HG03571 (cell line): ENCODE measurements around the gene UBE2J1.

Experiments
- ATAC-seq: cut with Tn5 transposase; IDR thresholded peaks from one replicate; pipeline ENCODE4 v1.9.1; 2021; ENCODE audit not compliant: unreplicated experiment

UBE2J1 gene

GRCh38 chr6:89368107-89368506 lies 15.6 kb upstream of the UBE2J1 start:
- no peak for ATAC-seq

DNA sequence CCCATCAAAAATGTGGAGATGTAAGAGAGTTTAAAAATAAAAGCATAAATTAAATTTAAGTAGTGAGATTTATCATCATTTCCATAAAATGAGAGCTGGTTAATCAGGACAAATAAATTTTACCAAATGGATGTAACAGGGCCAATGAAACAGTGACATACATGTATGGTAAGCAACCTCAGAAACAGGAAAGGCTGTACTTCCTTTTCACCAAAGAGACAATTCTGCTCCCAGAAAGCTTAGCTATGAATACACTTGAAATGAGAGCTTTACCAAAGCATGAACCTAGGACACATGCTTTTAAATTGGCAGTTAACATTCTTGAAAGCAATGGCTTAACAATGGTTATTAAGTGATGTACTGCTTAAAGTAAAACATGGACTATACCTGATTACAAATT lies 12.1 kb upstream of the UBE2J1 start:
- no peak for ATAC-seq

DNA sequence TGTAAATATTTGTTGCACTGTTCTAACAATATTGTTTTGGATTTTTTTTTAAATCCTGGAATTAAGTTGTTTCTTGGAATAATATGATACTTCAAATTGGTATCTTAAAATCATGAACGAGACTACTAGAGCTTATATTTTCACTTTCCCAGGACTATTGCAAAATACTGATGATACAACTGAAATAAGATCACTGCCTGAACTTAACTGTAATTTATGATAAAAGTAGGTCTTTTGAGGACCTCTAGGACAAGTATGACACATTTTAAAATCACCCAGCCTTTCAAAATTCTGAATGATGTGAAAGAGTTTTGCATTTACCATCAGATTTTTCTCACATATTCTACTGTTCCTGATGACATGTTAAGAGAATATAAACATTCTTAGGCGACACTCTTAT lies 8.6 kb upstream of the UBE2J1 start:
- no peak for ATAC-seq

- peak; percentile 47 for ATAC-seq
These were observed 8.0 kb upstream of the UBE2J1 start for GRCh38 chr6:89360415-89360999.

DNA sequence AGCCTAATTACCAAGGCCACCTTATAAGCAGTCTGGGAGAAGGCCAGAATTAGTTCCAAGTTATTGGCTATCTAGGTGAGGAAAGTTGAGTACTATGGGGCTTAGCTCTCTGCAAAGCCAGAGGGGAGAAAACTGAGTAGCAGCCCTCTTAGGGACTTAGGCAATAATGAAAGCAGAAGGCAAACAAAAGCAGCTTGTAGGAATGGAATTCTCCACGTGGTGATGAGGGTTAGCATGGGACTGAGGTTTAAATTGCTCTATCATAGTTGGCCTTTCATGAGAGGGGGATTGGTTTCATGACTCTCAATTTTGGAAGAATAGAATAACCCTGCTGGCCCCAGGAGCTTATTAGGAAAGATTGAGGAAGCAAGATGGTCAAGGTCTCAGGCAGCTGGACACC lies 7.0 kb upstream of the UBE2J1 start:
- no peak for ATAC-seq

DNA sequence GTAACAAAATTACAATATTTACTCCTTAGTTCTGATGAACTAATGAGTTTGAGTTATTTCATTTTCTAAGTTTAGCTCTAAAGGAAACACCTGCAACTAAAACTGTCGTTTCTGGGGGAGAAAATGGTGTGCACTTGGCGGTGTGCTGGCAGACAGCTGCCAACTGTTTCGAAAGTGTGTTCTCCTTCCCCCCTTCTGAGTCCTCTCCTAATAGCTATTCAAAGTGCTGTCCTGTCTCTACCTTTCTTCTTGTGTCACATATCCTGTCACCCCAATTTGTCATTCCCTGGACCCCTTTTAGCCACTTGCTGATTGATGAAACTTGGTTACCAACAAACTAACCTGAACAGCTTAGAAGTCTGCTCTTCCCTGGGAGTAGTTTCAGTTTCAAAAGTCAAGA lies 4.9 kb upstream of the UBE2J1 start:
- ATAC-seq: no peak

GRCh38 chr6:89356642-89357170 lies 4.2 kb upstream of the UBE2J1 start:
- no peak for ATAC-seq

GRCh38 chr6:89355511-89356194 lies 3.1 kb upstream of the UBE2J1 start:
- ATAC-seq: no peak

DNA sequence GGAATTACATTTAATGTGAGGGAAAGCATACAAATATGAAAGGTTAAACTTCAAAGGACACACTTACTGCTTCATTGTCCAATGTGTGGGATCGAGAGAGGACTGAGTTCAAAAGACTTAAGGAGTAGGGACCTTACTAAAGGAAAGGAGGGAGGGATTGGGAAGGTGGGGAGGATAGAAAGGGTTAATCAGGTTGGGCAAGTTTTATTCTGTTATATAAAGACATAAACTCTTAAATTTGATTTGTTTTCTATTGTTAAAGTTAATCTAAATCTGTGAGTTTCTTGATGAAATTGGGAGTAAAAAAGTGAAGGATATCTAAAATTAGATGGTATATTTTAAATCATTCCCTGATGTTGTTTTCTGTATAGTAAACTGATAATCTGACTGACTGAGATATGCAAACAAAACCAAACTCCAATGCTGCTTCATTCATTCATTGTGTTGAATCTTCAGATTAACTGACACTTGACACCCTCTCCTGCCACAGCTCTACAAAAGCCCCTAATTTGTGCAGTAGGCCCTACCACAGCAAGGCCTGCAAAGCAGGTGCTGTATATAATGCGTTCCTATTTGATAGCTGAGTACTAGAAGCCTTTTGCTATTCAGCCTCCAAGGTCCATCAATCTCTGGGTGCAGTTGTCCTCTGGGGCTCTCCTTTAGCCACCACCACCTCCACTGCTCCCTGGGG lies 1.3 kb upstream of the UBE2J1 start:
- ATAC-seq: no peak

DNA sequence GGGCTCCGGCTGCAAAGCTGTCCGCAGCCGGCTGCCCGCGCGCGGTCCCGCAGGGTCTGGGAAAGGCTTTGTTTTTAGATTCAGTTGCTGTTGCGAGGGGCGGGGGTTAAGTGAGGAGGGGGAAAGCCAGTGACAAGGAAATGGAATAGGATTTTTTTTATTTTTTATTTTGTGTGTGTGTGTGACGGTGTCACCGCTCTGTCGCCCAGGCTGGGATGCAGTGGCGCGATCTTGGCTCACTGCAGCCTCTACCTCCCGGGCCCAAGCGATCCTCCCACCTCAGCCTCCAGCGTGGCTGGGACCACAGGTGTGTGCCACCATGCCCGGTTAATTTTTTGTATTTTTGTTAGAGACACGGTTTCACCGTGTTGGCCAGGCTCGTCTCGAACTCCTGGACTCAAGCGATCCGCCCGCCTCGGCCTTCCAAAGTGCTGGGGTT lies 615 bp upstream of the UBE2J1 start:
- ATAC-seq: no peak

DNA sequence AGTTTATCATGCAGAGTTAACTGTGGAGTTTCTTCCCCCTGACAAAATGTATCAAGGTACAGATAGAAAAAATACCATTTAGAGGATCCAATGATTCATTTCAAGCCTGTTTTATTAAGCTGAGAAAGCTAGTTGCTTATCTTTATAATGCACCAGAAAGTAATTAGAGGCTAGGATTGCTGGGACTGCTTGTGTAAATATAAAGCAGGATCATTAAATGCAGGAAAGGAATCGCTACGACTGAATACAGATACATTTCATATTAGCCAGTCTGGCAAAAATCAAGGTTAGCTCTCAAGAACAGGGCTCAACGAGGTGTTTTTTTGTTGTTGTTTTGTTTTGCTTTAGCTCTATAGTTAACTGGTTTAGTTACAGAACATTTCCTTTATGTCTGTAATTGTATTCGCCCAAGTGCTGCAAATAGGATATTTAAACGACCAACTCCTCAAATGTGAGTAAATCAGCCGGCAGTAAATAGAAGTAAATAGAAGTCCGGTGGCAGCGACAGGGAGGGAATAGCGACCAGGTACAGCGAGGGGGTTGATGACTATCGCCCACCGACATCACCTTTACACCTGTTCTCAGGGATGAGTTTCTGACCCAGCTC lies 748 bp downstream of the UBE2J1 start:
- no peak for ATAC-seq

GRCh38 chr6:89350281-89350966 lies 2.1 kb downstream of the UBE2J1 start:
- ATAC-seq: peak; percentile 36

DNA sequence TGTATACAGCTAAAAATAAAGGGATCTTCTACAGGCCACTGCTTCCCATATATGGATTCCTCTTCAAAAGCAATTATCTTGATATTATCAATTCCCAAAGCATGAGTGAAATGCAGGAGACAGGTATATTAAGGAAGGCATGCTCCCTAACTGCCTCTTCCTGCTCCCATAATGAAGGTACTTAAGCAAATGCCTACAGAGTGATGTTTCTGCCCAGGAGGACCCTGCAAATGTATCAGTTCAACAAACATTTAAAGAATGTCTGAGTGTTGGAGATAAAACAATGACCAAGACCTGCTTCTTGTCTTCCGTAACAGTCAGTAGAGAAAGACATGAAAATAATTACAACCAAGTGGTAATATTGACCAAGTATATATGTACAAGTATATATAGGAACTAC lies 4.2 kb downstream of the UBE2J1 start:
- no peak for ATAC-seq

DNA sequence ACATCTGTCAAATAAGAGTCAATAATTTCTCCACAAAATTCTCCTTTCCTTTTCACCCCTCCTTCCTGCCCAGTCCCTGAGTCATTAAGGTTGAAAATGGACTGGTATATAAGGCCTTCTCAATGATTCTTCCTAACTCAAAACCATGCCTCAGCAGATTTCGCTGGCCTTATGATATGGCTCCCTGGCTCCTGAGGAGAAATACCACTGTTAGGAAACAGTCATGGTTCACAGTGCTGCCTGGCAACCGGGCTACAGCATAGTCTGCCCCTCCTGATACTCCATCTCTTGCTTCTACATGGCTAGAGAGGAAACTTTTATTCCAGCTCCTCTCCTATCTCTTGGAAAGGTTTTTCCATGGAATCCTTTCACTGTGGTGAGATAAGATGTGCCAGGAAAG lies 4.7 kb downstream of the UBE2J1 start:
- ATAC-seq: no peak

DNA sequence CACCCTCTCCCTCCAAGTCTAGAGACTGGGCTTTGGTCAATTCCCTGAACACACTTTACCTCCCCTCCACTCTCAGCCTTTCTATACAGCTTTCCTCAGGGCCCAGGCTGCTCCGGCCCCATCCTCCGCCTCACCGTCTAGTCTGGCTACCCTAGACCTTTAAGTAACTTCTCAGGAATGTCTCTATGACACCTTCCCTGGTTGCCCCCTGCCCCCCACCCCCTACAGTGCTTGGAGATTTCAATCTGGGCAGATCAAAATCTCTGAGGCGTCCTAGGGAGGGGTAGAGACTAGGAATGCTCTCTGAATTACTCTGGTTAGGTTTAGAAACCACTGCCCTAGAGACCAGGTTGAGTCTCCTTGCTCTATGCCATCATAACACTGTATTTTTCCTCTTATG lies 6.1 kb downstream of the UBE2J1 start:
- ATAC-seq: no peak

- no peak for ATAC-seq
These were observed 13.0 kb downstream of the UBE2J1 start for GRCh38 chr6:89339565-89339964.

- no peak for ATAC-seq
These were observed 17.4 kb downstream of the UBE2J1 start for GRCh38 chr6:89335164-89335563.

- ATAC-seq: no peak
These were observed 21.6 kb downstream of the UBE2J1 start for GRCh38 chr6:89330910-89331309.

DNA sequence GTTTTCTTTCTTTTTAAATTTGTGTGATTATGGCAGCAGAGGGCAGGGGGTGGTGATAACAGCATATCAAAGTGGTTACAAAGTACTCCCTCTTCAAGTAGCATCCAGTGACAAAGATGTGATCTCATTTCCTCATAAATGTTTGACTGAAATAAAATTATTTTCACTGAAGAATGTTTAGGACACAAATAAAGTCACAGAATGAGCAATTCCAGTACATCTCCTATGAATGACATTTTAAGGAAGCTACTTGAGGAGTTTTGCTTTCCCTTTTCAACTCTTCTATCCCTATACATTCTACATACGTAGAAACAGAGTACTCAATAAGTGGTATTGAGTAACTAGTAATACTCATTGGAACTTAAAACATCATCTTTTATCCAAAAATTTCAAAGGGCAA lies 23.5 kb downstream of the UBE2J1 start:
- ATAC-seq: no peak

- no peak for ATAC-seq
These were observed 28.2 kb downstream of the UBE2J1 start for GRCh38 chr6:89324304-89324703.

DNA sequence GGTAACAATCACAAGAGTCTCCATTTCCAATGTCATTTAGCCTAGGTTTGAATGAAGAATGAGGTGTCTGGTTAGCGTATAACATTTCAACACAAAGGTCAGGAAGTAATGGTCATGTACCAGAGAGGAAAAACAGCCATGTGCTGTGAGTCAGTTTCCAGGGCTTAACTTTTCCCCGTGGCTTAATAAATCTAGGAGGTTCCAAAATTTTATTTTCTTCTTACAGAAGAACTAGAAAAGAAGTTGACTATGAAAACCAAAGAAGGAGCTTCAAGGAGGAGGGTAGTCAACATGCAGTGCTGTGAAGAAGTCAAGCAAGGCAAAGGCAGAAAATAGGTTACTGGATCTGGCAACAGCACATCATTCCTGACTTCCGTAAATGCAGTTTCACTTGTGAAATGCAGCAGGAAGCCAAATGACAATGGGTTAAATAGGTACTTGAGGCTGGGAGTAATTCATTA lies 29.0 kb downstream of the UBE2J1 start:
- no peak for ATAC-seq
